ENCODE measurements around the gene KBTBD12. TPM values are rescaled to one million over a fixed set of nuclear protein-coding genes. Genes with fewer than 3 reads are reported as not detected.

KBTBD12 gene
- polyA plus RNA-seq, 2 of the 4 experiments (the other 2 are of a cell fraction), result not detected

DNA sequence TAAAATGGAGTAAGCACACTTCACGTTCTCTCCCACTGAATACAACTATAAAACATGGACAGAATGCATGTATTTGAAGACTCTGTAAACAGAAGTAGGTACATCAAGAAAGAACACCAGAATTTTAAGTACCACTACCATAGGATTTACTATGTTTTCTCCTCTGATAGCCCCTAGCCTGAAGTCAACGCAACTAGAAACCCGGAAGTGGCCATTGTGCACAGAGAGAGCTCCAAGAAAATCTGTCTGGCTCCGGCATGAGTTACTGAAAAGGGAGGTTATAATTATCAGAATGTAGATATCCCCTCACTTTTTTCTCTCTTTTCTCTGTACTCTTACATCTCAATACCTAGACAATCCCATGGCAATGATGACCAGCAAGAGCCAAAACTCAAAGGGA lies 23.8 kb downstream of the KBTBD12 start:
- ATAC-seq (no peak), DNase-seq (ENCODE audit: low read depth in 1 of 2, low spot score in 1 of 2) (no peak), FAIRE-seq (no peak)
- Histone ChIP-seq H3K9me3 (peaks cover 9% of the 10 kb centered on the region; the same call in 1 of the 3 replicates), H3K4me3 (no peak overlapping the region), H3K4me1 (no peaks in the 10 kb centered on the region), H3K27ac (no peak overlapping the region), H3K4me2 (no peak overlapping the region)
- CTCF ChIA-PET, result interaction anchor here (1.5 kb wide), 1 partner anchor 17 kb away, joined by 4 read pairs; no protein-coding TSS in a partner anchor
- TF ChIP-seq HEYL (CRISPR knock-in tag; IDR thresholded peaks at IDR 0.05) (no peak), MAZ (IDR thresholded peaks at IDR 0.05; ENCODE audit: borderline replicate concordance, low read depth, low read length) (no peak), RCOR1 (IDR thresholded peaks at IDR 0.05; ENCODE audit: low read depth, low read length) (no peak), NFE2L2 (conservative IDR thresholded peaks at IDR 0.05; ENCODE audit: low read length) (no peak), MAFK (IDR thresholded peaks at IDR 0.05; ENCODE audit: partially characterized antibody) (no peak), ZC3H11A (IDR thresholded peaks at IDR 0.05) (no peak), SMC3 (IDR thresholded peaks at IDR 0.05) (no peak), RNF2 (IDR thresholded peaks at IDR 0.05; ENCODE audit: borderline replicate concordance, low read depth) (no peak), USF2 (IDR thresholded peaks at IDR 0.05) (no peak), HDAC2 (IDR thresholded peaks at IDR 0.05) (no peak), SREBF2 (IDR thresholded peaks at IDR 0.05) (no peak), RAD21 (conservative IDR thresholded peaks at IDR 0.05 in 1 of 2, IDR thresholded peaks at IDR 0.05 in 1 of 2) (no peak), ESRRA (IDR thresholded peaks at IDR 0.05; ENCODE audit: borderline replicate concordance, low read length) (no peak), E2F6 (IDR thresholded peaks at IDR 0.05; ENCODE audit: borderline replicate concordance, low read depth) (no peak), CTCF (IDR thresholded peaks at IDR 0.05) (no peak)
- TF ChIP-seq, protein P1, sequence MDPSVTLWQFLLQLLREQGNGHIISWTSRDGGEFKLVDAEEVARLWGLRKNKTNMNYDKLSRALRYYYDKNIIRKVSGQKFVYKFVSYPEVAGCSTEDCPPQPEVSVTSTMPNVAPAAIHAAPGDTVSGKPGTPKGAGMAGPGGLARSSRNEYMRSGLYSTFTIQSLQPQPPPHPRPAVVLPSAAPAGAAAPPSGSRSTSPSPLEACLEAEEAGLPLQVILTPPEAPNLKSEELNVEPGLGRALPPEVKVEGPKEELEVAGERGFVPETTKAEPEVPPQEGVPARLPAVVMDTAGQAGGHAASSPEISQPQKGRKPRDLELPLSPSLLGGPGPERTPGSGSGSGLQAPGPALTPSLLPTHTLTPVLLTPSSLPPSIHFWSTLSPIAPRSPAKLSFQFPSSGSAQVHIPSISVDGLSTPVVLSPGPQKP (IDR thresholded peaks at IDR 0.05; ENCODE audit: low read depth, low read length), result no peak
- POLR2A ChIA-PET, result no interaction called here
- WGBS (ENCODE audit: missing lambda C conversion rate), result 68% methylated on average over 4 of the region's 4 CpGs

- H3K4me2 ChIP-seq, result peak overlapping the region; percentile 33; the same call in 2 of the 3 replicates
- ChIA-PET CTCF (no interaction called here), POLR2A (no interaction called here)
- H3K4me1 ChIP-seq, result no peaks in the 10 kb centered on the region
- no peak for ATAC-seq
- H3K9me3 ChIP-seq, result peaks cover 11% of the 10 kb centered on the region; the same call in 1 of the 3 replicates
- 6% methylated on average over 2 of the region's 2 CpGs for WGBS (ENCODE audit: missing lambda C conversion rate)
- no peak for FAIRE-seq
- no peak overlapping the region for H3K27ac ChIP-seq
- no peak for TF ChIP-seq PHF8 (IDR thresholded peaks at IDR 0.05; ENCODE audit: borderline replicate concordance, low read depth)
- TF ChIP-seq JUNB (IDR thresholded peaks at IDR 0.05), result no peak
- no peak for TF ChIP-seq HMGXB4 (CRISPR knock-in tag; IDR thresholded peaks at IDR 0.05; ENCODE audit: borderline replicate concordance)
- no peak for TF ChIP-seq EP300 (IDR thresholded peaks at IDR 0.05)
- TF ChIP-seq EHF (CRISPR knock-in tag; IDR thresholded peaks at IDR 0.05), result no peak
- TF ChIP-seq HES2 (IDR thresholded peaks at IDR 0.05), result no peak
- no peak for TF ChIP-seq SMC3 (IDR thresholded peaks at IDR 0.05)
- no peak for TF ChIP-seq EHMT2 (IDR thresholded peaks at IDR 0.05; ENCODE audit: low read depth)
- TF ChIP-seq BHLHE40 (IDR thresholded peaks at IDR 0.05; ENCODE audit: low read depth, low read length), result no peak
- no peak for TF ChIP-seq E2F6 (IDR thresholded peaks at IDR 0.05; ENCODE audit: borderline replicate concordance, low read depth)
- no peak for TF ChIP-seq JUN (IDR thresholded peaks at IDR 0.05)
- DNase-seq (ENCODE audit: low read depth in 1 of 2, low spot score in 1 of 2), result no peak
- H3K4me3 ChIP-seq, result no peak overlapping the region
These were observed 25.1 kb downstream of the KBTBD12 start for GRCh38 chr3:127940116-127940515.

Data from A549 (cell line).